HL-60 (cell line): ENCODE data around the gene STRIP2.

Experiments
- DNase-seq, 2 experiments: peaks; one replicate each; pipeline ENCODE4 v3.0.0-alpha.2; 2010 to 2020; ENCODE audit warnings: low read depth in 1 of 2, low spot score in 1 of 2
- H3K27ac ChIP-seq: fragments of 250-450 bp; sonication (Bioruptor Pico); replicated peaks from 2 replicates; pipeline ENCODE4 v1.5.1; 2020; ENCODE audit warnings: mild to moderate bottlenecking, moderate library complexity
- H3K27me3 ChIP-seq: fragments of 250-450 bp; sonication (Bioruptor Pico); 2 replicates; pipeline ENCODE4 v1.5.1; 2021; ENCODE audit warnings: mild to moderate bottlenecking, moderate library complexity; ENCODE audit not compliant: insufficient read depth, poor library complexity, severe bottlenecking
- H3K4me3 ChIP-seq: replicated peaks from 2 replicates; pipeline ENCODE4 v1.5.1; 2011; ENCODE audit warnings: mild to moderate bottlenecking, control low read depth, low read length; ENCODE audit not compliant: insufficient read depth
- CTCF ChIP-seq: IDR thresholded peaks from one replicate; pipeline ENCODE4 v1.5.1; 2011; ENCODE audit warnings: low read length, control low read depth, inconsistent platforms; ENCODE audit not compliant: insufficient read depth
- GABPA ChIP-seq: IDR thresholded peaks from 2 replicates; pipeline ENCODE4 v1.6.1; 2012; ENCODE audit warnings: low read depth
- POLR2AphosphoS5 ChIP-seq: IDR thresholded peaks from 2 replicates; pipeline ENCODE4 v1.6.1; 2012; ENCODE audit warnings: low read depth
- REST ChIP-seq: IDR thresholded peaks from 2 replicates; pipeline ENCODE4 v1.6.1; 2012; ENCODE audit warnings: low read depth; ENCODE audit not compliant: insufficient replicate concordance
- SPI1 ChIP-seq: IDR thresholded peaks from 2 replicates; pipeline ENCODE4 v1.6.1; 2012; ENCODE audit warnings: low read depth, mild to moderate bottlenecking, borderline replicate concordance

The STRIP2 gene

DNA sequence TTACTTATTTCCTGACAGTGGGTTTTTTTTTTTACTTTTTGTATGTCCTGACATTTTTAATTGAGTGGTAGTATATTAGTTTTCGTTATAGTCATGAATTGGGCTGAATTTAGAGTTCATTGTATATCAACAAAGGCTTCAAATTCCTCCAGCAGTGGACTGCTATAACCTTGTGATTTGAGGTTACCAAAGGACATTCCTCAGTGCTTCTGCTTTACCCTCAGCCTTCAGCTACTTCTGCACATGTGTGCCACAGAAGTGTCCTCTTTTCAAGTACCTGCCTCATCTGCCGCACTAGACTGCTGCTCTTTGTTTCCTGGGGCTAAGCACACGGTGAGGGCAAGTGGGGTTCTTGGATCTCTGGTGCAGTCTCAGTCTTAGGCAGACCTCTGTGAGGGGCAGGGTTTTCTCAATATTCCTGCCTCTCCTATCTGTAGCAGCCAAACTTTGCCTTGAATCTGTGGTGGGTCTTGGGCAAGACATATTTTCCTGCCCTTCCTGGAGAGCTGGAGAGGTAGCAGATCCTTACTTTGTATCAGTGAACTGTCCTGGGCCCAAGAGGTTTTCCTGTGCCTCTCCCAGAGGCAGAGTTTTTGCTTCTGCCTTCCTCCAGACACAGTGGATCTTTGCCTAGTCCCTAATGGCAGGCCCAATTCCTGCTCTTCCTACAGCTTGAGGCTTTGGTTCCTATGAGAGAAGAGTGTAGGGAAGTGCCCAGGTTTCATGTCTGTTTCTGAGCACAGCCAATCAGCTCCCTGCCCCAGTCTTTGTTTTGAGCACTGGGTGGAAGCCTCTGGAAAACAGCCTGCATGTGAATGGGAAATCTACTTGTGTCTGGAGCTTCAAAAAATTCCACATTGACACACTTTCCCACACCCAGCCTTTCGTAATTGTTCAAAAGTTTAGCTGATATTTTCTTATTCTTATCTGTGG, 39.0 kb upstream of the STRIP2 start:
- TF ChIP-seq SPI1 (no peak), CTCF (no peak), REST (no peak), POLR2AphosphoS5 (no peak), GABPA (no peak)
- H3K4me3 ChIP-seq: no peak overlapping the region
- no peak overlapping the region for H3K27ac ChIP-seq
- peak in 1 of 2 experiments; percentile 21 for DNase-seq
- H3K27me3 ChIP-seq: no peaks in the 10 kb centered on the region

DNA sequence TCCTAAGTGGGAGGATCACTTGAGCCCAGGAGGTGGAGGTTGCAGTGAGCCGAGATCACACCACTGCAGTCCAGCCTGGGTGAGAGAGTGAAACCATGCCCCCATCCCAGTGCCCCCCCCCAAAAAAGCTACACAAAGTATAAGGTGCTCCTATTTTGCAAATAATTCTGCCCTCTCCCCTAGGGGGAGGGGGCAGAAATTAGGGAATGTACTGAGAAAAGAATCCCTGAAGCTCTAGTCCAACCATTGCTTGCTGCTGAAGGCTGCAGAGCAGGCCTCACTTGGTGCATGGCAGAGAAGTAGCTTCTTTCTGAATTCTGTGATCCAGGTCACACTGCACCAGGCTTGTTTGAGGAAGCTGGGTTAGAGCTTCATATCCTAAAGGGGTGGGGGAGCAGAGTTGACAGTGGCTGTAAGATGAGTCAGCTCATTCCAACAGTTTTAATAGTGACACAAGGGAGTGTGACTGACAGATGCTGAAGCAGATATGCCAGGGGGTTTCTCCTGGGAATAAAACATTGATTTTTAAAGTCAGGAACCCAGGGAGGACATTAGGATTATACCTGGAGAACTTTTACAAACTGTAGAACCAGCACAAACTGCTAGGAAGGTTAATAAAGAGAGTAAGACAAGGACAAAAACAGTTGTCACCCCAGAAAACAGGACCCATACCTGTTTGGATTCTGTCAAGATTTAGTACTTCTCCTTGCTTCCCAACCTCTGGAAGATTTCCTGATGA, 32.8 kb upstream of the STRIP2 start:
- TF ChIP-seq CTCF (no peak), SPI1 (peak; percentile 37; the same call in 1 of the 2 replicates), POLR2AphosphoS5 (no peak), GABPA (no peak), REST (no peak)
- Histone ChIP-seq H3K27me3 (no peaks in the 10 kb centered on the region), H3K27ac (peak overlapping the region; percentile 53), H3K4me3 (no peak overlapping the region)
- peak; percentile 46 to 86 for DNase-seq

DNA sequence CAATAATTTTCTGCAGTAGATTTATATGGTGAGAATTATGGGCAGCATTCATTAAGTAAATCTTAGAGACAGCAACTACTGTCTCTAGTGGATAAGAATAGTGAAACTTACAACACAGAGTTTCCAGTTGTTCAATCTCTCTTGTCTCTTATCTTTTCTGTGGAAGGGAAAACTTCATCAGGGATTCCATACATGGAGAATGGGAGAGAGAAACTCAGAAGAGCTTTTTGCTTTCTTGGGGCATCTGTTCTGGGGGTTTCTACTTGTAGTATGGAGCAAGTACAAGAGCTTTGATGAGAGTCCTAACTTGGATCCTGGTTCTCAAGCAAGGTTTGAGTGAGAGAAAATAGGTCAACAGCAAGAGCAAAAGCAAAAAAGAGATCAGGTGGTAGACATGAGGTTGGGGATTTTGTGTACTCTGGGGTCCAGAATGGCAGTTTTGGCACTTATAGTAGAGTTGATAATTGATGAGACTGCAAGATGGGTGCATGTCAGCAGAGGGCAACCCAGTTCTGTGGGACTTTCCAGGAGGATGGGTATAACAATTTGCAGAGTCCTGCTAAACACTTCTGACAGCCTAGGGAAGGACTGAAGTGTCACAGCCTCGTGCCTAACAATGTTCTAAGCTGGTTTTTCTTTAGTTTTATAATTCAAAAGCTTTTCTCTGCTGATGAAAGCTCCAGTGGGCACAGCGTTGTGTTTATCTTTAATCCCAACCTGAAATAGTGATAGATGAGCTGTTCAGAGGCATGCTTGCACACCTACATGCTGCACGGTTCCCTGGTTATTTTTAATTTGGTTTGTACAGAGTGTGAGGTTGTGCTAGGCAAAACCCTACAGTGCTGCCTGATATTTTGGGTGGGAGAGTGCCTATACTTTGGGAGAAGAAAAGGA, 32.0 kb upstream of the STRIP2 start:
- TF ChIP-seq REST (no peak), GABPA (no peak), SPI1 (no peak), POLR2AphosphoS5 (no peak), CTCF (no peak)
- peak in 1 of 2 experiments; percentile 11 for DNase-seq
- Histone ChIP-seq H3K27me3 (no peaks in the 10 kb centered on the region), H3K4me3 (no peak overlapping the region), H3K27ac (peak overlapping the region; percentile 53)
